T-helper 1 cell (primary cell): Measurements from ENCODE around the gene SH3D19.
"Not testable (repeated sequence)": the region's sequence is repeated elsewhere in the genome, so short reads cannot be mapped to it uniquely, and the experiment has no call there.

Experiments
- DNase-seq, 5 donors: peaks; one replicate each; pipeline ENCODE4 v3.0.0-alpha.2; 2012 to 2020

Gene SH3D19

DNA sequence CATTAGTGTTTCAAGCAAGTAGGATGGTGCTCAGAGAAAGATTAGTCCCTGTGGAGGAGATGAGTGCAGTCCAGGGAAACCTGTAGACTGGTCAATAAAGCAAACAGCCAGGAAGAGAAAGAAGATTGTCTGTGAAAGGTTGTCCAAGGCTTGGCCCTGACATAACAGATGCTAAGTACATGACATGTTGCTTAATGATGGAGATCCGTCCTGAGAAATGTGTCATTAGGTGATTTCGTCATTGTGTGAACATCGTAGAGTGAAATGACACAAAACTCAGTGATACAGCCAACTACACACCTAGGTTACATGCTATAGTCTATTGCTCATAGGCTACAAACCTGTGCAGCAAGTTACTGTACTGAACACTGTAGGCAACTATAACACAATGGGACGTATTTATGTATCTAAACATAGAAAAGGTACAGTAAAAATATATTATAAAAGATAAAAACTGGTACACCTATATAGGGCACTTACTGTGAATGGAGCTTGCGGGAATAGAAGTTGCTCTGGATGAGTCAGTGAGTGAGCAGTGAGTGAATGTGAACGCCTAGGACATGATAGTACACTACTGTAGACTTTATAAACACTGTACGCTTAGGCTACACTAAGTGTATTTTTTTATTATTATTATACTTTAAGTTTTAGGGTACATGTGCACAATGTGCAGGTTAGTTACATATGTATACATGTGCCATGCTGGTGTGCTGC is 57.4 kb downstream of the SH3D19 start:
- no peak for DNase-seq

DNA sequence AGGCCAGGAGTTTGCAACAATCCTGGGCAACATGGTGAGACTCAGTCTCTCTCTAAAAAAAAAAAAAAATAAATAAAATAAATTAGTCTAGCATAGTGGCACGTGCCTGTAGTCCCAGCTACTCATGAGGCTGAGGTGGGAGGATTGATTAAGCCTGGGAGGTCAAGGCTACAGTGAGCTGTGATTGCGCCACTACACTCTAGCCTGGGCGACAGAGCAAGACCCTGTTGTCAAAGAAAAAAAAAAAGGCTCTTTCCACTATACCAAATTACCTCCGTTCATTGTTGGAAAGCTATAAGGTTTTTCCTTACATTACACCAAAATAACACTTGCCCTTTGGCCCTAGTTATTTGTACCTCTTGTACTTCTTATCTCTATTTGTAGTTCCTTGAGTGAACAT is 58.3 kb downstream of the SH3D19 start:
- no peak for DNase-seq

DNA sequence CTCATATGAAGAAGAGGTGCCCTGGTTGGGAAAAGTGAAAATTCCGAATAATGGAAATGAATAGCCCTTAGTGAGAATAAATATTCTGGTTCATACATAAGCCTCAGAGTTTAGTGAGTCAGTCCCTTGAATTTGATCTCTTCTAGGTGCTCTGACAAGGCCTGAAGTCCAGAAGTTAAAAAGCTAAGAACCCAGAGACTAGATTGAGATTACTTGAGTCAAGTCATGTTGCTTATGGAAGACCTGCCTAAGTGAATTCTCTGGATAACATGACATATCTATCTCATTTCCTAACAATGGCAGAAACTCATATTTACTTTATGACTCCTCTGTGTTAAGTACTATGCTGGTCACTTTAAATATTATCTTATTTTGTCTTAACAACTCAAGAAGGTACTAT is 58.9 kb downstream of the SH3D19 start:
- no peak for DNase-seq

DNA sequence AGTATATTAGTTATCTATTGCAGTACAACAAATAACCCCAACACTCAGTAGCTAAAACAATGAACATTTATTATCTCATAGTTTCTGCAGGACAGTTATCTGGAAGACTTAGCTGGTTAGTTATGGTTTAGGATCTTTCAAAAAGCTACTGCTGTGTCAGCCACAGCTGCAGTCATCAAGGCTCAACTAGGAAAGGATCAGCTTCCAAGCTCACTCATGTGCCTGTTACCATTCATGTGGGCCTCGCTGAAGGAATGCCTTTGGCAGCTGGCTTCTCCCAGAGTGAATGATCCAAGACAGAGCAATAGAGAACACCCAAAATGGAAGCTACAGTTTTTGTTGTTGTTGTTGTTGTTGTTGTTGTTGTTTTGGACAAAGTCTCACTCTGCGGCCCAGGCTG is 62.0 kb downstream of the SH3D19 start:
- DNase-seq: no peak

DNA sequence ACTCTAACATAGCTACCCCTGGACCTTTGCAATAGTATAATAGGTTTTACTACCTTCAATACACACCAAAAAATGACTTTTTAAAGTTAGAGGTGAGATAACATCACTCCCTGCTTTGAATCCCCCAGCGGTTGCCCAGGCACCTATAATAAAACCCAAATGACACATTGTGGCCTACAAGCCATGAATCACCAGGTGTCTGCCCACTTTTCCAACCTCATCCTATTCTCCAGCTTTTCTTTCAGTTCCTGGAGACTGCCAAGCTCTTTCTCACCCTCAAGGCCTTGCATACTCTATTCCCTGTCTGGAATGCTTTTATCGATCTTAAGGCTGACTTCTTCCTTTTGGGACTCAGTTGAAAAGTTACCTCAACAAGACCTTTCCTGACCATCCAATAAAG is 64.9 kb downstream of the SH3D19 start:
- DNase-seq: no peak

DNA sequence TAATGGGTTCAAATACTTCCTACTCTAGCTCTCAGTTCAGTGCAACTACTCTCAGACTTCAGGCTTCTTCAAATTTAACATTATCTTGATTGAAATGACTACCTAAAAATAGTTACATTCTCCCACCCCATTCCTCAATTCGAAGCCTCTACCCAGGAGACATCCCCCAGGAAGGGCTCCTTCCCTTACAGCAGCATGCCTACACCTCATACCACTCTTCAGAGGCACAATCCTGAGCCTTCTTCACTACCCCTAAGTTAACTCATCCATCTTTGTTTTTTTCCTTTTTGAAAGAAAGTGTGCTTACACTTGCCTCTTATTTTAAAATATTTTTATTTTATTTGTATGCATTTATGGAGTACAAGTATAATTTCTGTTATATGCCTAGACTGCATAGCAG is 65.7 kb downstream of the SH3D19 start:
- no peak for DNase-seq

DNA sequence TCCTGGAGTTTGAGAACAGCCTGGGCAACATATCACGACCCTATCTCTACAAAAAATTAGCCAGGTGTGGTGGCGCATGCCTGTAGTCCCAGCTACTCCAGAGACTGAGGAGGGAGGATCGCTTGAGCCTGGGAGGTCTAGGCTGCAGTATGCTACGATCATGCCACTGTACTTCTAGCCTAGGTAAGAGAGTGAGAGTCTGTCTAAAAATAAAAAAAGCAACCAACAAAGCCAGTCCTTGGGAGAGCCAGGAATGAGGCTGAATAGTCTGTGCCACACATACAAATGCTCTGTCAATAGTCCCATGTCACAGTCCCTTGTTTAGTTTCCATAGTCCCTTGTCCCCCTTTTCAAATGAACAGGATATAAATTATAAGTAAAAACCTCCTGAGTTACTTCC is 67.7 kb downstream of the SH3D19 start:
- DNase-seq: no peak

DNA sequence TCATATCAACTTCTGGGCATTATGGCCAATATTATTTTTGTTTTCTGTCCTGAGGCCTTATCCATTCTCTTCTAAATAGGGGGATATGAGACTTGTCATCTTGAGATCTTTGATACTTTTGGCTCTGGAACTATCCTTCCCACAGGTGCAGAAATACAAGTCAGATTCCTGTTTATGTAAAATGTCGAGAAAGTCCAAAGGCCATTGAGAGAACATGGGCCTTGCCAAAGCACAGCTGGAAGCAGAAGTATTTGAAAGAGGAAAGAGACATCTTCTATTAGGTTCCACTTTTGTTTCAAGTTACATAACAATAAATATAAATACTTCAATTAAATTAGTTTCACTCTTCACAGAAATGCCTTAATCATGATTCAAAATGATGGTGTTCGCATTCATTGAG is 69.3 kb downstream of the SH3D19 start:
- DNase-seq: no peak

DNA sequence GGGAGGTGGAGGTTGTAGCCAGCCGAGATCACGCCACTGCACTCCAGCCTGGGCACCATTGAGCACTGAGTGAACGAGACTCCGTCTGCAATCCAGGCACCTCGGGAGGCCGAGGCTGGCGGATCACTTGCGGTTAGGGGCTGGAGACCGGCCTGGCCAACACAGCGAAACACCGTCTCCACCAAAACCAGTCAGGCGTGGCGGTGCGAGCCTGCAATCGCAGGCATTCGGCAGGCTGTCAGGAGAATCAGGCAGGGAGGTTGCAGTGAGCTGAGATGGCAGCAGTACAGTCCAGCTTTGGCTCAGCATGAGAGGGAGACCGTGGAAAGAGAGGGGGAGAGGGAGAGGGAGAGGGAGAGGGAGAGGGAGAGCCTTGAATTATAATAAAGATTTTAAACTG is 69.7 kb downstream of the SH3D19 start:
- DNase-seq: not testable (repeated sequence)

DNA sequence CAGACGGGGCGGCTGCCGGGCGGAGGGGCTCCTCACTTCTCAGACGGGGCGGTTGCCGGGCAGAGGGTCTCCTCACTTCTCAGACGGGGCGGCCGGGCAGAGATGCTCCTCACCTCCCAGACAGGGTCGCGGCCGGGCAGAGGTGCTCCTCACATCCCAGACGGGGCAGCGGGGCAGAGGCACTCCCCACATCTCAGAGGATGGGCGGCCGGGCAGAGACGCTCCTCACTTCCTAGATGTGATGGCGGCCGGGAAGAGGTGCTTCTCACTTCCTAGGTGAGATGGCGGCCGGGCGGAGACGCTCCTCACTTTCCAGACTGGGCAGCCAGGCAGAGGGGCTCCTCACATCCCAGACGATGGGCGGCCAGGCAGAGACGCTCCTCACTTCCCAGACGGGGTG is 70.2 kb downstream of the SH3D19 start:
- DNase-seq: not testable (repeated sequence)

DNA sequence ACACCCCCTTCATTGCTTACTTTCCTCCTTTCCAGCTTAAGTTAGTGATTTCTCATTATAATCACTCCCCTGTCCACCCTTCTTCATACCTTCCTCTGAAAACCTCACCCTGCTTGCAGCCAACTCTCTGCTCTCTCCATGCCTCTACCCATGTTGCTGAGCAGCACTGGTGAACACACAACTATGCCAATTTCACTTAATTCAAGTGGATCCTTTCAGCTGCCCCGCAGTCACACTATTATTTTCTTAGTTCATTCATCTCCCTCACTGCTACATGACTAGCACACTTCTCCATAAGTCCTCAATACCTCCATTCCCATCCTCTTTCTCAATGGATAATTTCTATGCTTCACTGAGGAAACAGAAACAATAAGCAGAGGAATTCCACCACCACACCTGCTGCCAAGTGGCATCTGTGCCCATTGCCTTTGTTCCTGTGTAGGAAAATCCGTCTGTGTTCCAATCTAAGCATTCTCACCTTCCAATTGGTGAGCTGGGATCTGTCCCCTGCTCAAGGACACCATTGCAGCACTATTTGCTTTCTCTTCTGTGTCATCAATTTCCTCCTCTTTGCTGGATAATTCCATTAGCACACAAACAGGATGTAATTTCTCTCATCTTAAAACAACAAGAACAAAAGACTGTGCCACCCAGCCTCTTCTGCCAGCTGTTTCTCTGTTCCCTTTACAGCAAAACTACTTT is 73.7 kb downstream of the SH3D19 start:
- no peak for DNase-seq

DNA sequence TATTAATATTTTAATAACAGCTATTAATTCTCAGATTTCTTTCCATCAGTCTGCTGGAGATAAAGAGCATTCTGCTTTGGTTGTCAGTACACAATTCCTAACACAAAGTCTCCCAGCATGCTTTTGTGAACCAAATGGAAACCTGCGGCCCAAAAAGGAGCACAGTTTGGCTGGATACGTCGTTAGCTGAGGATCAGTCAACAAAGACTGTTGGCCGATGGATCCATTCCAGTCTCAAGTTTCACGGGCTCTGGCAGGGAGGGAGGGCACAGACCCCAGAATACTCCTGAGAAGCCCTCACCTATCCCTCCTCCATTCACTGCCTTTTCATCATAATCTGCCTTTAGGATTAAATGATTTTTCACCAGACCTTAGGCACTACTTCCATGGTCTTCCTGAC is 74.7 kb downstream of the SH3D19 start:
- DNase-seq: no peak

DNA sequence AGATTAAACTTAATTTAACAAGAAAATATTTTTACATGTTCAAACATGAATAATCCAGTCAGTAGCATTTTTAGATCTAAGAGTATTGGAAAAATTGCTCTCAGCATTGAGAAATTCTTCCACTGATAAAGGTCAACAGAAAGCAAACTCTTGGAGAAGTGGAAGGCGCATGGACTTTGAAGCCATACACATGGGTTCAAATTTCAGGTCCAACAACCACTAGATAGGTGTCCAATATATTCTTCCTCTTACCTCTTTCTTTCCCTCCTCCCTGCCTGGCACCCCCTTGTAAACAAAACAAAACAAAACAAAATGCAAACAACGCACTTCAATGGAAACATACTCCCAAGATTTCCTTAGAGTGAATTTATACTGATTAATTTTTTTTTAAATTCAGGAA is 76.9 kb downstream of the SH3D19 start:
- no peak for DNase-seq

DNA sequence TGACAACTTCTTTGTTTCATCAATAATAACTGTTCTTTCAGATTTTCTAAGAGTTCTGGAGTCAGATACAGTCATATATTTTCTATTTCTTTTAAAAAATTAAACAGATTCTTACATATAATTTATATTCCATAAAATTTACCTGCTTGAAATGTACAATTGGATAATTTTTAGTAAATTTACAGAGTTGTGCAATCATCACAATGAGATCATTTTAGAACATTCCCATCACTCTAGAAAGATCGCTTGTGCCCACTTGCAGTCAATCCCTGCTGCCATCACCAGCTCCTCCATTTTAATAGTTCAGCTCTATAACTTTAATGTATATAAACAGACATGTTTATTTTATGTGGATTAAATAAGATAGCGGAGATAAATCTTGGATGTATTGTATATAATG is 78.0 kb downstream of the SH3D19 start:
- no peak for DNase-seq

DNA sequence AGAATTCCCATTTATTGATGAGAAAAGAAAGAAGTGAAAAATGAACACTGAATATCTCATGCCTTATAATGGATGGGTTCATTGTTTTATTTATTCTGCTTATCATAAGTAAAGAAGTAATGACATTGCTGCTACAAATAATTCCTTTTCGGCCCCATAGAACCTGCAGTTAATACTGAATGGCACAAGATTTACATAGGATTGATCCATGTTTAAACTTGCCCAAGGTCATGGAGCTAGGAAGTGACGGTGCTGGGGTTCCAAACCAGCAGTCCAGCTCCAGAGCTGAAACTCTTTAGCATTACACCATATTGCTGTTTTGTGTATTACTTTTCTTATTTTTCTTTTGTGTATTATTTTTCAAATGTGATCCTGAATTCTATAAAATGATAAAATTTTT is 78.7 kb downstream of the SH3D19 start:
- no peak for DNase-seq

DNA sequence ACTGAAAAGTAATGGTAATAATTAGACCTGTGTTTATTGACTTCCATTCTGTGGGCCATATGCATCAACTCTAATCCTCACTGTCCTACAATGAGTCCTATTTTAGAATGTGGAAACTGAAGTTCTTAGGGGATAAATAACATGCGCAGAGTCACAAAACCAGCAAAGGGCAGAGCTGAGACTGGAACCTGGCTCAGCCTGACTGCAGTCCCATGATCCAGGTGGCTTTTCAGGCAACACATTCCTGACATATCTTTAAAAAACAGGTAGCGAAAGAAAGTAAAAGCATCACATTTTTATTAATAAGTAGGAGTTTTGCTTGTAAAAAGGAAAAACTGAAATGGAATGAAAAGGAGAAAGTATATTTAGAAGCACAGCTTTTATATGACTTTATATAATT is 83.1 kb downstream of the SH3D19 start:
- no peak for DNase-seq

DNA sequence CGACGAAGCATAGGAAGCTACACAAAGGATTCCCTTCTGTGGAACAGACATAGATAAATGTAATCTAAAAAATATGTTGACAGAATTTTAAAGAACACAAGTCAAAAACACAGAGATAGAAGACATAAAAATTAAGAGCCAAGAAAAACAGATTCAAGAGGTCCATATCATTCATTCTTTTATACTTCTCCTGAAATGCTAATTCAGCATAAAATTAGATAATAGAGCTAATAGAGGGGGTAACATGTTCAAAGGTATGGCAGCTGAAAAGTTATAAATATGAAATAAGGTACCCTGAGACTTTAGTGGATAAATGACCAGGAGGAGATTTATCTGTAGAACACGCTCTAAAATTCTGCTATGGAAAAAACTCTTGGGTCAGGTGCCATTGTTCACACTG is 85.8 kb downstream of the SH3D19 start:
- DNase-seq: no peak

DNA sequence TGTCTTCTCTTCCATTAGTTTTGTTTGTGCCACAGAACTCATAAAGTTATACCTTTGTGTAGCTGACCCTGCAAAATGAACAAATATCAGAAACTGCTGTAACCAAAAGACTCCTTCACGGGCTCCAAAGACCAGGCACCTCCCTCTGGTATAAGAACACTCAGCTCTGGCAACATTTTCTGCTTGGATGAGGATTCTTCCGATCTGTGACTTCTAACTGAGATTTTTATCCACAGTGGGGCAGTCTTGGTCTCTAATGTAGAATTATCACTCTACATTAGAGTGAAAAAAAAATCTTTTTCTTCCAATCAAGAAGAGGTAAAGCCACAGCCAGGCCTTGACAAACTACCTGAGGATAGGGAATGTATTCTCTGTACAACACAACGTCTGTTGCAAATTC is 86.9 kb downstream of the SH3D19 start:
- no peak for DNase-seq

DNA sequence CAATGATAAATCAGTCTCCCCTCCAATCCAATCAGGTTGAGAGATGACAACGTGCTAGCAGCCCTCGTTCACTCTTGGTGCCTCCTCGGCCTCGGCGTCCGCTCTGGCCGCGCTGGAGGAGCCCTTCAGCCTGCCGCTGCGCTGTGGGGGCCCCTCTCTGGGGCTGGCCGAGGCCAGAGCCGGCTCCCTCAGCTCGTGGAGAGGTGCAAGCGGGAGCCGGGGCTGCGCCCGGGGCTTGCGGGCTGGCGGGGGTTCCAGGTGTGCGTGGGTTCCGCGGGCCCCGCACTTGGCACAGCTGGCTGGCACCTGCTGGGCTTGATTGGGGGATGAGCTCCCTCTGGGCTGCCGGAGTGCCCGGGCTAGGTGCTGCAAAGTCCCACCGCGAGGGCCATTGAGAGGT is 89.4 kb downstream of the SH3D19 start:
- no peak for DNase-seq

DNA sequence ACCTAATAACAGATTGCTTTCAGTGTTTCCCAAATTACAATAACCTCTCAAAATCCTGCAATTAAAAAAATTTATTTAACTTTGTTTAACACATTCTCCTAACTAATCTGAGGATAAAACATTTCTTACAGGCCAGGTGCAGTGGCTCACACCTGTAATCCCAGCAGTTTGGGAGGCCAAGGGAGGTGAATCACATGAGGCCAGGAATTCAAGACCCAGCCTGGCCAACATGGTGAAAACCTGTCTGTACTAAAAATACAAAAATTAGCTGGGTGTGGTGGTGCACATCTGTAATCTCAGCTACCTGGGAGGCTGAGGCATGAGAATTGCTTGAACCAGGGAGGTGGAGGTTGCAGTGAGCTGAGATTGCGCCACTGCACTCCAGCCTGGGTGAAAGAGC is 90.0 kb downstream of the SH3D19 start:
- DNase-seq: not testable (repeated sequence)

DNA sequence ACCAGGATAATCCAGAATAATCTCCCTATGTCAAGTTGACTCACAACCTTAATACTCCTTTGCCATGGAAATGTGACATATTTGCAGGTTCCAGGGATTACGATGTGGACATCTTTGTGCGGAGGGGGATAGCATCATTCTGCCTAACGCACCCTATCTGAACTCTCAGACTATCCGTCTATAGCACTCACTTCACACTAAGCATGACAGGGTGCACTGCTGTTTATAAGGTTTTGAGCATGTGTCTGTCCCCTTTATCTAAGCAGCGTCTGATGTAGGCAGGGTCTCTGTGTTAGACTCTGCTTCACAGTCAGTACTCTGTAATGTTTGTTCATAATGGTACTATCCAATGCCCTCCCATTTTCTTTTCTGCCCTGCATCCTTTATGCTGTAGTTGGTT is 91.8 kb downstream of the SH3D19 start:
- no peak for DNase-seq

DNA sequence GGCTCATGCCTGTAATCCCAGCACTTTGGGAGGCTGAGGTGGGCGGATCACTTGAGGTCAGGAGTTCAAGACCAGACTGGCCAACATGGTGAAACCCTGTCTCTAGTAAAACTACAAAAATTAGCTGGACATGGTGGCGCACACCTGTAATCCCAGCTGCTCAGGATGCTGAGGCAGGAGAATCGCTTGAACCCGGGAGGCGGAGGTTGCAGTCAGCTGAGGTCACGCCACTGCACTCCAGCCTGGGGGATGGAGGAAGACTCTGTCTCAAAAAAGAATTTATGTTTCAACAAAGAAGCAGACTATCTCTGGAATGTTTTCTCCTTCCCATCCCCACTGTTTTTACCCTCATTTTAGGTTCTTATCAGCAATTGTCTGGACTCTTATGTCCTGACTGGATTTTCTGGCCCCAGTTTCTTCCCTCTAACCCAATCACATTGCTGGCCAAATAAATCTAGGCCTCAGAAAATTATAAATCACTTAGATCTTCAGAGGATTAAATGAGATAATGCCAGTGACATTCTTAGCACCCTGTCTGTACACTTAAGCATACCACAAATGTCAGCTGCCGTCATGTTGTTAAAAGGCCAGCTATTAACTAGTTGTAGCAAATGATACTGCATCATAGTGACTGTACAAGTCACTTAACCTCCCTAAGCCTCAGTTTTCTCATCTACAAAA is 93.3 kb downstream of the SH3D19 start:
- DNase-seq: no peak

DNA sequence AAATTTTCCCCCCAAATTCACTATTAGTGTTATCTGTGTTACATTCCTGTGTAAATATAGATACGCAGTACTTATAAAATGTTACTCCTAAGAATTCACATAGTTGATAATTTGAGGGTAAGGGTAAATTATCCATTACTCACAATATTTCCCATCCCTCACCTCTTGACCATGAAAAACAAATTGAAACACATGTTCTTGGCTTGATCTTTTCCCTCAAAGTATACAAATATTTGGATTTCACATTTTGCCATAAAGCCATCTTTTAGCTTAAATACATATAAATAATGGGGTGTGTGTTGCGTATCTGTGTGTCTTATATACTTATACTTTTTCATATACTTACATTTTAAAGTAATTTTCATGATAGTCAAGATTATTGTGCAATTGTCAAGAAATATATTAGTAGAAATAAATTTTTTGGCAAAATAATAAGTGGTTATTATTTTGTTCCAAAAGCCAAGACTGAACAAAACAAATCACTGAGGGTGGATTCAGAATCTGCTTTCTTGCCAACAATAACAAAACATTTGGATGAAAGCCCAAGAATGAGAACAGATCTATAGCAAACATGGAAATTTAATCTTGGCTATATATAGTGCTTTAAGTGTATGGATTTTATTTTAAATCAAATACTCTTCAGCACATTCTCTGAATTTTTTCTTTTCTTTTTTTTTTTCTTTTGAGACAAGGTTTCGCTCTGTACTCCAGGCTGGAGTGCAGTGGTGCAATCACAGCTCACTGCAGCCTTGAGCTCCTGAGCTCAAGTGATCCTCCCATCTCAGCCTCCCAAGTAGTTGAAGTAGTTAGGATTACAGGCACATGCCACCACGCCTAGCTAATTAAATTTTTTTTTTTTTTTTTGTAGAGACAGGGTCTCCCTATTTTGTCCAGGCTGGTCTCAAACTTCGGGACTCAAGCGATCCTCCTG is 97.0 kb downstream of the SH3D19 start:
- no peak for DNase-seq
